ENCODE results near the gene ATF6.

- TF ChIP-seq, protein P1, sequence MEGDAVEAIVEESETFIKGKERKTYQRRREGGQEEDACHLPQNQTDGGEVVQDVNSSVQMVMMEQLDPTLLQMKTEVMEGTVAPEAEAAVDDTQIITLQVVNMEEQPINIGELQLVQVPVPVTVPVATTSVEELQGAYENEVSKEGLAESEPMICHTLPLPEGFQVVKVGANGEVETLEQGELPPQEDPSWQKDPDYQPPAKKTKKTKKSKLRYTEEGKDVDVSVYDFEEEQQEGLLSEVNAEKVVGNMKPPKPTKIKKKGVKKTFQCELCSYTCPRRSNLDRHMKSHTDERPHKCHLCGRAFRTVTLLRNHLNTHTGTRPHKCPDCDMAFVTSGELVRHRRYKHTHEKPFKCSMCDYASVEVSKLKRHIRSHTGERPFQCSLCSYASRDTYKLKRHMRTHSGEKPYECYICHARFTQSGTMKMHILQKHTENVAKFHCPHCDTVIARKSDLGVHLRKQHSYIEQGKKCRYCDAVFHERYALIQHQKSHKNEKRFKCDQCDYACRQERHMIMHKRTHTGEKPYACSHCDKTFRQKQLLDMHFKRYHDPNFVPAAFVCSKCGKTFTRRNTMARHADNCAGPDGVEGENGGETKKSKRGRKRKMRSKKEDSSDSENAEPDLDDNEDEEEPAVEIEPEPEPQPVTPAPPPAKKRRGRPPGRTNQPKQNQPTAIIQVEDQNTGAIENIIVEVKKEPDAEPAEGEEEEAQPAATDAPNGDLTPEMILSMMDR (IDR thresholded peaks at IDR 0.05; ENCODE audit: low read depth, low read length, poor library complexity, severe bottlenecking) = no peak
- no peak for TF ChIP-seq EZH2phosphoT487 (IDR thresholded peaks at IDR 0.05; ENCODE audit: borderline replicate concordance, low read length)
Measured at GRCh38 chr1:161743231-161743630, 22.9 kb upstream of the ATF6 start.

Measured in DOHH2 (cell line).